Measurements from ENCODE around the gene CFC1.
"Not testable (repeated sequence)": the region's sequence is repeated elsewhere in the genome, so short reads cannot be mapped to it uniquely, and the experiment has no call there.

Gene CFC1

GRCh38 chr2:130582970-130583369, 16.4 kb downstream of the CFC1 start:
- not testable (repeated sequence) for DNase-seq

- not testable (repeated sequence) for DNase-seq
Measured at GRCh38 chr2:130581491-130581890, 17.9 kb downstream of the CFC1 start.

- not testable (repeated sequence) for DNase-seq
Measured at GRCh38 chr2:130579121-130579520, 20.3 kb downstream of the CFC1 start.

- not testable (repeated sequence) for DNase-seq
Measured at GRCh38 chr2:130577559-130577958, 21.8 kb downstream of the CFC1 start.

GRCh38 chr2:130576209-130576784, 23.1 kb downstream of the CFC1 start:
- not testable (repeated sequence) for DNase-seq

GRCh38 chr2:130574230-130574629, 25.1 kb downstream of the CFC1 start:
- not testable (repeated sequence) for DNase-seq

- not testable (repeated sequence) for DNase-seq
Measured at GRCh38 chr2:130571929-130572328, 27.4 kb downstream of the CFC1 start.

DNA sequence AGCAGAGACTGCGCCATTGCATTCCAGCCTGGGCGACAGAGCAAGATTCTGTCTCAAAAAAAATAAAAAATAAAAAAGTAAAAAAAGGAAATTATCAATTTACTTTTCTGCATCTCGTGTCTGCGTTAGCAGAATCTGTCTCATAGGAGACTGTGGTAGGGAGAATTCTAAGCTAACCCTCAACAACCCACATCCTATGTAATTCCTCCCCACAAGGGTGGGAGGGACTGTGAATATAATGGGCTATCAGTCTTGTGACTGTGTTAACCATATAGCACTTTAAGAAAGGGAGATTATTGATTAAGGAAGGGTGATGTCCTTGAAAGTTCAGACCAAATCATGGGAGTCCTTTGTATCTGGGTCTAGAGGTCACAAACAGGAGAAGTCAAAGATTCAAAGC, 33.2 kb downstream of the CFC1 start:
- not testable (repeated sequence) for DNase-seq

GRCh38 chr2:130556441-130556840, 42.9 kb downstream of the CFC1 start:
- not testable (repeated sequence) for DNase-seq

- DNase-seq = not testable (repeated sequence)
Measured at GRCh38 chr2:130554178-130554577, 45.2 kb downstream of the CFC1 start.

- not testable (repeated sequence) for DNase-seq
Measured at GRCh38 chr2:130549475-130549874, 49.9 kb downstream of the CFC1 start.

GRCh38 chr2:130548418-130548817, 51.0 kb downstream of the CFC1 start:
- not testable (repeated sequence) for DNase-seq

- not testable (repeated sequence) for DNase-seq
Measured at GRCh38 chr2:130544978-130545377, 54.4 kb downstream of the CFC1 start.

DNA sequence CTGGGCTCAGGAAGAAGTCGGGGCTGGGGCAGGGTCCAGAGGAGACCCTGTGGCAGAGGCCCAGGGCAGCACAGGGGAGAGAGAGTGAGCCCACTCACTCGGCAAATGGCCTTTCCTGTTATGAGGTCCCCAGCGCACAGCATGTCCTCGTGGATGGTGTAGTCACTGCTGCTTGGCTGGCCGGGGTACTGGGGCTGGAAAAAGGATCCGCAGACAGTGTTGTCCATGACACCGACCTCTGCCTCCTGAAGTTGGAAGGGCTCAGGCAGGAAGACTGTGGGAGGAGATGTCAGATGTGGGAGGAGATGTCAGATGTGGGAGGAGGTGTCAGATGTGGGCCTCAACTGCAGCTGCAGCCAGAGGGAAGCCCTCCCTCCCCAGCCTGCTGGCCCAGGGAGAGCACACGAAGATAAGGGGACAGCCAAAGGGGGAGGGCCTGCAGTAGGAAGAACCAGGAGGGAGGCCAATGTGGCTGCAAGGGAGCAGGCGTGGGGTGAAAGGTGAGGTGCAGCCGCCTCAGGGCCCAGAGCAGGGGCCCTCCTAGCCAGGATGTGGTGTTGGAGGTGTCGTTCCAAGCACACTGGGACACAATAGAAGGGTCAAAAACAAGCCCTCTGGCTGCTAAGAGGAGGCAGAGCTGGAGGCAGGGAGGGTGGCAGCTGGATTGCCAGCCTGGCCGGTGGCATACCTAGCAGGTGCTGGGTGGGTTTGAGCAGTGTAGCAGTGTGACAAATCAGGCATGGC, 55.4 kb downstream of the CFC1 start:
- not testable (repeated sequence) for DNase-seq

DNA sequence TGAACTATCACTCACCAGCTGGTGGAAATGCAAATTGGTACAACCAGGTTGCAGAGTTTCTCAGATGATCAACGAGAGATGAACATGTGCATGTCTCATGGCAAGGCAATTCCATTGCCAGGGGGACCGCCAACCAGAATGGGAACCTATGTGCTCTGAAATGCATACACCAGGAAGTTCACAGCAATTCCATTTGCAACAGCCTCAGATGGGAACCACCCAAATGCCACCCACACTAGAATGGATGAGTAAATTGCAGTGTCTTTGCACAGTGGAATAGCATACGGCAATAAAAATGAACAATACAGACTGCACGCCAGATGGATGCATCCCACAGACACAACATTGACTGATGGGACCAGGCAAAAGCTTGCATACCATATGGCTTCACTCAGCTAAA, 56.6 kb downstream of the CFC1 start:
- not testable (repeated sequence) for DNase-seq
